K562 (cell line): ENCODE results near the gene SIGLEC14. TPM values are rescaled to one million over a fixed set of nuclear protein-coding genes. Genes with fewer than 3 reads are reported as not detected.

Source experiments
- ATAC-seq: fragments of 200-7000 bp; cut with Tn5 transposase; 3 replicates; pipeline ENCODE4 v1.9.1; 2020; ENCODE audit warnings: moderate library complexity
- BruUV-seq: library from RNA; stranded (reverse); fragments of 400-500 nt; replicated peaks from 2 replicates; lab custom pipeline; 2021; lab: Mats Ljungman, UMichigan
- CTCF ChIA-PET: fragments of 300-600 bp; formaldehyde crosslinking; extraction: SDS; loops from one replicate; lab custom pipeline; 2021; ENCODE audit warnings: low intra/inter-chr PET ratio; lab: Yijun Ruan, JAX
- POLR2A ChIA-PET: fragments of 300-600, 350-650 bp; sonication (Branson Sonifier 250); formaldehyde crosslinking; extraction: SDS; loops from one replicate; lab custom pipeline; 2021; ENCODE audit warnings: antibody characterized with exemption, inconsistent platforms; lab: Yijun Ruan, JAX
- DNase-seq, 4 experiments: peaks; one replicate each; pipeline versions ENCODE4 v3.0.0 to v3.0.0-alpha.2; 2011 to 2018; ENCODE audit warnings: low spot score in 3 of 4, mixed read lengths in 3 of 4; ENCODE audit errors: extremely low read depth in 1 of 4
- FAIRE-seq: peaks from 2 replicates; lab custom pipeline; 2011; peaks lifted over from hg19 to GRCh38; lab: Jason Lieb, UNC
- H2AFZ ChIP-seq: 2 replicates; pipeline ENCODE4 v1.6.0; 2011; ENCODE audit warnings: low read depth, low read length, control low read depth, inconsistent platforms
- H3K27ac ChIP-seq: fragments of 200-600 bp; 3 replicates; pipeline ENCODE4 v1.8.0; 2011; ENCODE audit warnings: low read depth, mild to moderate bottlenecking, control low read depth, inconsistent platforms, low read length, moderate library complexity, mixed read lengths; ENCODE audit errors: extremely low read depth
- H3K27me3 ChIP-seq, 2 experiments: fragments of 300-600 bp in 1 of 2; 2 replicates in 1 of 2; 3 replicates in 1 of 2; pipeline versions ENCODE4 v1.6.0 to v1.8.0; 2011; ENCODE audit warnings: inconsistent platforms in 2 of 2, low read length in 2 of 2, mild to moderate bottlenecking in 1 of 2, mixed read lengths in 1 of 2, moderate library complexity in 1 of 2; ENCODE audit not compliant: control insufficient read depth in 2 of 2, insufficient read depth in 2 of 2
- H3K36me3 ChIP-seq: fragments of 300-600 bp; 3 replicates; pipeline ENCODE4 v1.8.0; 2011; ENCODE audit warnings: mild to moderate bottlenecking, low read length, inconsistent platforms; ENCODE audit not compliant: control insufficient read depth, insufficient read depth
- H3K4me1 ChIP-seq, 2 experiments: fragments of 200-600 bp in 1 of 2; replicated peaks in 1 of 2; 2 replicates in 1 of 2; 3 replicates in 1 of 2; pipeline versions ENCODE4 v1.5.1 to v1.8.0; 2011; ENCODE audit warnings: inconsistent platforms in 2 of 2, low read length in 2 of 2, mild to moderate bottlenecking in 1 of 2, mixed read lengths in 1 of 2, moderate library complexity in 1 of 2; ENCODE audit not compliant: control insufficient read depth in 2 of 2, insufficient read depth in 2 of 2
- H3K4me2 ChIP-seq: 2 replicates; pipeline ENCODE4 v1.6.1; 2011; ENCODE audit warnings: low read length, control low read depth, inconsistent platforms, mixed read lengths; ENCODE audit not compliant: insufficient read depth
- H3K4me3 ChIP-seq: fragments of 200-600 bp; sonication (generic), shearing (Covaris generic); 2 replicates; pipeline ENCODE4 v1.5.1; 2016; ENCODE audit warnings: control low read depth, inconsistent platforms
- H3K79me2 ChIP-seq: fragments of 200-600 bp; 3 replicates; pipeline ENCODE4 v1.8.0; 2011; ENCODE audit warnings: low read length, inconsistent platforms; ENCODE audit not compliant: control insufficient read depth, insufficient read depth
- H3K9ac ChIP-seq, 2 experiments: 2 replicates each; pipeline versions ENCODE4 v1.6.0 to v1.6.1; 2011; ENCODE audit warnings: low read depth in 2 of 2, low read length in 2 of 2, control low read depth in 1 of 2, inconsistent platforms in 1 of 2, mild to moderate bottlenecking in 1 of 2, mixed read lengths in 1 of 2; ENCODE audit not compliant: insufficient read depth in 1 of 2
- H3K9me1 ChIP-seq: one replicate; pipeline ENCODE4 v1.6.0; 2011; ENCODE audit warnings: inconsistent platforms, mild to moderate bottlenecking, low read length, moderate library complexity; ENCODE audit not compliant: control insufficient read depth, insufficient read depth
- H3K9me3 ChIP-seq: replicated peaks from 2 replicates; pipeline ENCODE4 v1.5.1; 2011; ENCODE audit warnings: low read depth, low read length, inconsistent platforms; ENCODE audit not compliant: control insufficient read depth, insufficient read depth
- H4K20me1 ChIP-seq: replicated peaks from 2 replicates; pipeline ENCODE4 v1.6.1; 2011; ENCODE audit warnings: low read length, inconsistent platforms, mixed read lengths; ENCODE audit not compliant: control insufficient read depth, insufficient read depth
- BRF1 ChIP-seq: IDR thresholded peaks from 3 replicates; pipeline ENCODE4 v1.6.1; 2011; ENCODE audit warnings: borderline replicate concordance, mild to moderate bottlenecking; ENCODE audit not compliant: insufficient read length; ENCODE audit errors: extremely low read depth
- CBFA2T3 ChIP-seq: fragments of 450-650 bp; IDR thresholded peaks from 2 replicates; pipeline ENCODE4 v1.6.1; 2017
- CBFB ChIP-seq: sonication (generic); formaldehyde crosslinking; IDR thresholded peaks from 2 replicates; pipeline ENCODE4 v1.4.0; 2020; ENCODE audit warnings: mild to moderate bottlenecking, missing genetic modification reagents
- CBX5 ChIP-seq: IDR thresholded peaks from 2 replicates; pipeline ENCODE4 v1.6.1; 2014; ENCODE audit warnings: low read depth, borderline replicate concordance
- CEBPB ChIP-seq: fragments of 450-650 bp; IDR thresholded peaks from 2 replicates; pipeline ENCODE4 v1.6.1; 2016; ENCODE audit warnings: missing genetic modification characterization, missing compliant biosample characterization
- CEBPG ChIP-seq, 3 experiments: fragments of 200-800 bp in 1 of 3; sonication (Bioruptor generic) in 1 of 3; sonication (generic) in 1 of 3; formaldehyde crosslinking in 1 of 3; IDR thresholded peaks in 2 of 3; conservative IDR thresholded peaks in 1 of 3; 2 replicates each; pipeline versions ENCODE4 v1.6.1 to v1.8.0; 2016 to 2022; ENCODE audit warnings: missing compliant biosample characterization in 2 of 3, missing genetic modification characterization in 2 of 3, mild to moderate bottlenecking in 1 of 3, missing genetic modification reagents in 1 of 3
- EHMT2 ChIP-seq: fragments of 450-650 bp; IDR thresholded peaks from 2 replicates; pipeline ENCODE4 v1.6.1; 2018; ENCODE audit warnings: antibody characterized with exemption
- MEIS2 ChIP-seq: fragments of 450-650 bp; IDR thresholded peaks from 2 replicates; pipeline ENCODE4 v1.6.1; 2014; ENCODE audit warnings: mild to moderate bottlenecking; ENCODE audit not compliant: partially characterized antibody
- NFIC ChIP-seq: fragments of 450-650 bp; IDR thresholded peaks from 2 replicates; pipeline ENCODE4 v1.6.1; 2017; ENCODE audit warnings: mild to moderate bottlenecking, inconsistent platforms
- PHF21A ChIP-seq: fragments of 450-650 bp; IDR thresholded peaks from 2 replicates; pipeline ENCODE4 v1.6.1; 2017; ENCODE audit warnings: low read depth, borderline replicate concordance
- SRSF7 ChIP-seq: fragments of 200-400 bp; formaldehyde crosslinking; optimal IDR thresholded peaks from 2 replicates; pipeline ENCODE3; 2017; ENCODE audit warnings: mild to moderate bottlenecking, low read depth, low read length
- ZNF408 ChIP-seq: fragments of 250-450 bp; sonication (Bioruptor Pico); IDR thresholded peaks from 2 replicates; pipeline ENCODE4 v1.4.0; 2020; ENCODE audit warnings: low read depth, mild to moderate bottlenecking, moderate library complexity
- ZNF436 ChIP-seq: fragments of 250-450, 450-650 bp; sonication (Bioruptor Pico); formaldehyde crosslinking; IDR thresholded peaks from 2 replicates; pipeline ENCODE4 v1.7.0; 2020; ENCODE audit warnings: mild to moderate bottlenecking
- ZNF778 ChIP-seq: fragments of 450-650 bp; formaldehyde crosslinking; IDR thresholded peaks from 2 replicates; pipeline ENCODE4 v1.4.0; 2020; ENCODE audit warnings: mild to moderate bottlenecking, moderate library complexity
- WGBS: fragments of 100-300 bp; shearing (Covaris generic); methylation state at CpG from one replicate; pipeline ENCODE4 v1.1.6; 2016; ENCODE audit warnings: low coverage, mixed read lengths; ENCODE audit not compliant: insufficient coverage; ENCODE audit errors: missing lambda C conversion rate; 5-methylcytosine and 5-hydroxymethylcytosine counted together
- in situ Hi-C: fragments of 300-500 bp; cut with MboI; formaldehyde crosslinking; loops from 4 replicates; pipeline ENCODE4 v1.15.0; 2018; ENCODE audit warnings: inconsistent platforms, mixed read lengths
- intact Hi-C: fragments of 100-400 bp; cut with micrococcal nuclease; formaldehyde crosslinking; loops from 2 replicates; pipeline ENCODE4 v1.14.2; 2022
- polyA plus RNA-seq, 8 experiments: library from polyadenylated mRNA; depleted of rRNA in 4 of 8; stranded (reverse) in 5 of 8; unstranded in 3 of 8; fragments of >200 nt; fragmentation: Nextera tagmentation in 2 of 8; fragmentation: Illumina TruSeq in 1 of 8; extraction: Ambion mirVana in 2 of 8; extraction: Trizol in 1 of 8; gene quantifications; 2 replicates each; pipeline versions ENCODE4 v1.2.1 to v1.2.3, GENCODE V29; 2011 to 2014; ENCODE audit warnings: inconsistent platforms in 1 of 8, missing spikeins in 1 of 8
- total RNA-seq, 7 experiments: library from RNA; depleted of rRNA in 6 of 7; stranded (reverse); fragments of >200 nt in 6 of 7; fragmentation: Illumina TruSeq in 2 of 7; extraction: Trizol in 2 of 7; gene quantifications; 2 replicates each; pipeline versions ENCODE4 v1.2.1 to v1.2.3, GENCODE V29; 2011 to 2021; ENCODE audit warnings: low replicate concordance in 1 of 7
- TF ChIP-seq, protein P1 (sequence below): fragments of 450-650 bp; IDR thresholded peaks from 2 replicates; pipeline ENCODE4 v1.6.1; 2016; ENCODE audit warnings: missing biosample characterization, missing genetic modification characterization
- TF ChIP-seq, protein P2 (sequence below): fragments of 250-450 bp; sonication (Bioruptor Pico); IDR thresholded peaks from 2 replicates; pipeline ENCODE4 v1.8.0; 2021; ENCODE audit warnings: moderate library complexity, mild to moderate bottlenecking, inconsistent platforms

SIGLEC14 gene
- total and polyA plus RNA-seq, 9 of the 15 experiments (the other 6 are each of a cell fraction or from before 2014, with no cell fraction given): not detected

DNA sequence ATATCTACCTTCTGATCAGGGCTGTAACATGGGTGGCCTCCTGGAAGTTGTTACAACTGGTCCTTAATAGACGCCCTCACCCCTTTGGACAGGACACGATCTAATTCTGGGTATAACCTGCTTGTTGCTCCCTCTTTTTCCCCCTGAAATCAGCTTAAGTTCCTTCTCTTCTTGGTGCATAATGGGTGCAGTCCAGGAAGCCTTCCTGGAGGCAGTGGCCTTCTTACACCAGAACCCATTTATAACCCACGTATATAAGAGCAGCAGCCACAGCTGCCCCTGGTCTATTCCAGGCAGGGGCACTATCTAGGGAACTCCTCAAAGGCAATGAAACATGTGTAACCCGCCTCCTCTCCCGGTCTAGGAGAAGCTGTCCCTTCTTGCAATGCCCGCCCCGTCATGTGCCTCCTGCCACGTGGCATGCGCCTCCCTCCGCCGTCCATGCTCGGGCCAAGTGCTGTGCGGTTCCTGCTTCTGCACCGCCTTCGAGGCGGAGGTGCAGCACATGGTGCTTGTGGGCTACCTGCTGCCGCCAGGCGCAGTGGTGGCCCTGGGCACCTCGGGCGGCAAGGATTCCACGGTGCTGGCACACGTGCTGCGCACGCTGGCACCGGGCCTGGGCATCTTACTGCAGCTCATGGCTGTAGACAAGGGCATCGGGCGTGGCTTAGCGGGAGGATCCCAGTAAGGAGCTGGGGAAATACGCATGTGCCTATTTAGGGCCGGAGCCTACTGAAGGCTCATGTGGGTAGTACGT lies 48.3 kb downstream of the SIGLEC14 start (continued):
- TF ChIP-seq BRF1: no peak
- TF ChIP-seq, all 486 proteins: peak for 3

DNA sequence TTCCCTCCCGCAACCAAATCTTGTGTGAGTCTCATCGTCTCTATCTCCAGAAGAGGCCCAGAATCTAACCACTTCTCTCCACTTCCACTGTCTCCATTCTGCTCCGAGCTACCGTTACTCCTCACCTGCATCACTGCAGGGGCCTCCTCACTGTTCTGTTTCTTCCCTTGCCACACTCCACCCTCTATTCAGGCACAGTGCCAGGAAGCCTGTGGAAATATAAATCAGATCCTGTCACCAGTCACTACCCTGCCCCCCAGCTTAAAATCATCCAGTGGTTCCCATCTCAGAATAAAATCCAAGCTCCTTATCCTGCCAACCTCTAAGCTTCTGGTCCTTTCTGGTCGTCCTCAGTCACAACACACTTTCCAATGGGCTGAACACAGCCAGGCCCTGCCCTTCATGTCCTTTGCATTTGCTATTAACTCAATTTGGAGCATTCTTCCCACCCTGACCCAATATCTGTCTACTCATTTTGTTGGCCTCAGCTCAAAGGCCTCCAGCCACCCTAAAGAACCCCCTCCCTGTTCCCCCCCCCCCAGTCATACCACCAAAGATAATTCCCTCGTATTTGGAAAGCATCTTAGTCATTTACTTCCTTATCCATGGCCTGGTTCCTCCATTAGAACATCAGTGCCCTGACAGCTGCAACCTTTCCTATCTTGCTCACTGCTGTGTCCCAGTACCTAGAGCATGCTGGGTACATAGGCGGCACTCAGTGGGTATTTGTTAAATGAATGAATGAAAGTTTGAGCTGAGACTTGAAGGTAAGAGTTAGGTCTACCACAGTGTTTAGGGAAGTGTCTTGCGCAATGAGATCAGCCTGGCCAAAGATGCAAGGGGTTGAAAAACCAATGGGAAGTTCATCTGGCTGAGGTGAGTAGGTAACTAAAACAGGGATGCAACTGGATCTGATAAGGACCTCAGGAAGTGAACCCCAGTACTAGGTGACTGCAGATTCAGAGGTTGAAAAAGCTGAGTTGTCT lies 51.1 kb downstream of the SIGLEC14 start:
- Histone ChIP-seq H3K4me3 (peak overlapping the region; percentile 48; the same call in 1 of the 2 replicates), H2AFZ (peak overlapping the region; percentile 89), H3K4me2 (peak overlapping the region; percentile 89), H3K27me3 (no peaks in the 10 kb centered on the region), H3K36me3 (no peaks in the 10 kb centered on the region), H3K4me1 (peaks cover 23 to 36% of the 10 kb centered on the region in 2 experiments), H3K27ac (no peak overlapping the region), H3K79me2 (no peaks in the 10 kb centered on the region; the same call in 2 of the 3 replicates), H3K9me1 (no peaks in the 10 kb centered on the region), H4K20me1 (no peaks in the 10 kb centered on the region), H3K9ac (peak overlapping the region; percentile 64 to 93; a peak in 3 of 4 replicates), H3K9me3 (no peaks in the 10 kb centered on the region)
- ATAC-seq (no peak), FAIRE-seq (peak; percentile 66), DNase-seq (peak in 1 of 4 experiments; percentile 51)
- intact Hi-C loops: no loop called here
- WGBS: 34% methylated on average over 7 of the region's 8 CpGs
- in situ Hi-C loops: no loop called here
- ChIA-PET POLR2A (interaction anchor here (1.7 to 2.4 kb wide), 3 partner anchors 16 to 48 kb away, joined by 5 to 15 read pairs (median 7); partner anchors contain the start of gene ZNF175), CTCF (interaction anchor here (0.7 kb wide), 1 partner anchor 702 kb away, joined by 3 read pairs; the partner anchor contains the start of gene ZNF480)
- BruUV-seq: no TSS peak
- TF ChIP-seq, protein P1, sequence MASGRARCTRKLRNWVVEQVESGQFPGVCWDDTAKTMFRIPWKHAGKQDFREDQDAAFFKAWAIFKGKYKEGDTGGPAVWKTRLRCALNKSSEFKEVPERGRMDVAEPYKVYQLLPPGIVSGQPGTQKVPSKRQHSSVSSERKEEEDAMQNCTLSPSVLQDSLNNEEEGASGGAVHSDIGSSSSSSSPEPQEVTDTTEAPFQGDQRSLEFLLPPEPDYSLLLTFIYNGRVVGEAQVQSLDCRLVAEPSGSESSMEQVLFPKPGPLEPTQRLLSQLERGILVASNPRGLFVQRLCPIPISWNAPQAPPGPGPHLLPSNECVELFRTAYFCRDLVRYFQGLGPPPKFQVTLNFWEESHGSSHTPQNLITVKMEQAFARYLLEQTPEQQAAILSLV (tag): peak; percentile 75; the same call in 1 of the 2 replicates
- TF ChIP-seq EHMT2: peak; percentile 33; the same call in 1 of the 2 replicates
- TF ChIP-seq CBFB (CRISPR knock-in tag): no peak
- 0 out of 2 replicates have a peak, but pooled peaks have one; percentile 25 for TF ChIP-seq PHF21A
- no peak for TF ChIP-seq ZNF778 (CRISPR knock-in tag)
- TF ChIP-seq CEBPG (CRISPR knock-in tag; IDR thresholded peaks at IDR 0.05): peak; percentile 89
- peak; percentile 86 to 95 for TF ChIP-seq CEBPG (tag; conservative IDR thresholded peaks at IDR 0.05 in 1 of 2, IDR thresholded peaks at IDR 0.05 in 1 of 2)
- TF ChIP-seq ZNF436 (CRISPR knock-in tag): no peak
- 0 out of 2 replicates have a peak, but pooled peaks have one; percentile 8 for TF ChIP-seq CBFA2T3
- peak; percentile 99 for TF ChIP-seq CEBPB (tag)
- no peak for TF ChIP-seq CBX5
- TF ChIP-seq MEIS2: peak; percentile 91
- no peak for TF ChIP-seq ZNF408
- no peak for TF ChIP-seq SRSF7
- TF ChIP-seq NFIC: peak; percentile 89
- TF ChIP-seq, protein P2, sequence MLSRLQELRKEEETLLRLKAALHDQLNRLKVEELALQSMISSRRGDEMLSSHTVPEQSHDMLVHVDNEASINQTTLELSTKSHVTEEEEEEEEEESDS: no peak
